ENCODE data around the gene PGD.

GRCh38 chr1:10424034-10424433, 25.2 kb downstream of the PGD start:
- TF ChIP-seq, protein P1, sequence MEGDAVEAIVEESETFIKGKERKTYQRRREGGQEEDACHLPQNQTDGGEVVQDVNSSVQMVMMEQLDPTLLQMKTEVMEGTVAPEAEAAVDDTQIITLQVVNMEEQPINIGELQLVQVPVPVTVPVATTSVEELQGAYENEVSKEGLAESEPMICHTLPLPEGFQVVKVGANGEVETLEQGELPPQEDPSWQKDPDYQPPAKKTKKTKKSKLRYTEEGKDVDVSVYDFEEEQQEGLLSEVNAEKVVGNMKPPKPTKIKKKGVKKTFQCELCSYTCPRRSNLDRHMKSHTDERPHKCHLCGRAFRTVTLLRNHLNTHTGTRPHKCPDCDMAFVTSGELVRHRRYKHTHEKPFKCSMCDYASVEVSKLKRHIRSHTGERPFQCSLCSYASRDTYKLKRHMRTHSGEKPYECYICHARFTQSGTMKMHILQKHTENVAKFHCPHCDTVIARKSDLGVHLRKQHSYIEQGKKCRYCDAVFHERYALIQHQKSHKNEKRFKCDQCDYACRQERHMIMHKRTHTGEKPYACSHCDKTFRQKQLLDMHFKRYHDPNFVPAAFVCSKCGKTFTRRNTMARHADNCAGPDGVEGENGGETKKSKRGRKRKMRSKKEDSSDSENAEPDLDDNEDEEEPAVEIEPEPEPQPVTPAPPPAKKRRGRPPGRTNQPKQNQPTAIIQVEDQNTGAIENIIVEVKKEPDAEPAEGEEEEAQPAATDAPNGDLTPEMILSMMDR (IDR thresholded peaks at IDR 0.05; ENCODE audit: low read depth, low read length) = no peak
- no peak for TF ChIP-seq EZH2phosphoT487 (IDR thresholded peaks at IDR 0.05; ENCODE audit: low read depth)

Measured in OCI-LY3 (cell line).